CD4-positive, alpha-beta T cell treated with Interleukin-17A for 4 hours (primary cell): ENCODE results near the gene PBXIP1.

ENCODE experiments used
- DNase-seq: peaks from one replicate; pipeline ENCODE4 v3.0.0-alpha.2; 2020; ENCODE audit warnings: mixed read lengths

The PBXIP1 gene

DNA sequence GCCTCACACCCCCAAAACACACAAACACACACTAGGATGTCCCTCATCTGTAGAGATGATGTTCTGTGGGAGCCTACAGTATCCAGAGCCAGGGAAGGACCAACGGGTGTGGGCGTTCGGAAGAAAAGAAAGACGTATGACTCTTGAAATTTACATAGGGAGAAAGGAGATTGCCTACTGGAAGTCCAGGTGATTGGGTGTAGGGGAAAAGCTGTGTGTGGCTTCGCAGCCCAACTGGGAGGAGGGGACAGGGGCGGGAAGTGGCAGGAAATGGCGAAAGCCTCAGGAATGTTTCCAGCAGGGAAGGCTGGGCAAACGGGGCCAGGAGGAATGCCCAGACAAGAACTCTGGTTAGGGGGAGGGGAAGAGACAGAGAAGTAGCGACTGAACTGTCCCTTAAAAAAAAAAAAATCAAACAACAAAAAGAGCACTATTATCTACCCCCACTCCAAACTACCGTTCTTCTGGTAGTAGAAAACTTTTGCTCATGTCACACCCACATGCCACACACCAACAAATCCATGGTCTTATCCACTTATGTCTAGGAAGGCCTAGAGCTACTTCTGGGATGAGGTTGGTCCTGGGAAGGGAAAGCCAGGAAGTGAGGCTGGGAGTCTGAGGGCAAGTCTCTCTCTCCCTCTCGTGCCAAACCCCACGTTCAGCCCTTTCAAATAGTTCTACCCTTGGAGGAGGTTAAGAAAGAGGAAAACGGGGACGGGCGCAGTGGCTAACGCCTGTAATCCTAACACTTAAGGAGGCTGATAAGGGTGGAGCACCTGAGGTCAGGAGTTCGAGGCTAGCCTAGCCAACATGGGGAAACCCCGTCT is 16.8 kb upstream of the PBXIP1 start:
- DNase-seq: no peak

DNA sequence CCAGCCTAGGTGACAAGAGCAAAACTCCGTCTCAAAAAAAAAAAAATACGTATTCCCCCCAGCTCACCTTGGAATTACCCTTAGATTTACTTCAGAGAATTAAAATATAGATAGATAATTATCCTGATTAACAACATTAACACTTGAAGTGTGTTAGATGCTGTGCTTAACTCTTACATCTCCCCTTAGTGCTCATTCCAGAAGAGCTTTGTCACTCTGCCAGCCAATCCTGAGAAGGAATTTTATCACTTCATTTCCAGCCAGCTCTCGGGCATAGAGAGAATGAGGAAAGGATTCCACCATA is 16.3 kb upstream of the PBXIP1 start:
- DNase-seq: no peak

DNA sequence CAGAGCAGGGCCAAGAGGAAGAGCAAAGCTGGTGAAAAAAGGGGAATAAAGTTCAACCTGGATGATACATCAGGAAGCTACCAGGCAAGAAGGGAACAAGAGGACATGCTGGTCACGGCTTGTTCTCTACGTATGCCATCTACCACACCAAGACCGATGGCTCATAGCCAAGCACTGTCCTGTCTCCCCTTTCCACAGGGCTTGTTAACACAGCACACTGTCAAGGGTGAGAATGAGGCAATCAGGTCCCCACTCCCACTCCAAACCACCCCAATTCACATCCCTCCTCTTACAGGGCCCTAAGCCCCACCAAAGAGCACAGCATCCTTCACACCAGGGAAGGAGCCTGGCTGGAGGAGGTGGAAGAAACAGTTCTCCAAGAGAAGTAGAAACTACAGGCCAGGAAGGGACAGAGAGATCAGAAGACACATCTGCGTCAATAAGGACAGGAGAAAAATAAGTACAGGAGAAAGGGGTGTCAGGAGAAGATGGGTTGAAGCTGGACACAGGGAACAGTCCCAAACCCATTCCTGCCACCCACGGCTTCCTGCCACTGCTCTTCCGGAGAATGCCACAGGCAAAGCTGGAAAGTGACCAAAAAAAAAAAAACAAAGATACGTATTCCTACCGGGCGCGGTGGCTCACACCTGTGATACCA is 15.6 kb upstream of the PBXIP1 start:
- no peak for DNase-seq

DNA sequence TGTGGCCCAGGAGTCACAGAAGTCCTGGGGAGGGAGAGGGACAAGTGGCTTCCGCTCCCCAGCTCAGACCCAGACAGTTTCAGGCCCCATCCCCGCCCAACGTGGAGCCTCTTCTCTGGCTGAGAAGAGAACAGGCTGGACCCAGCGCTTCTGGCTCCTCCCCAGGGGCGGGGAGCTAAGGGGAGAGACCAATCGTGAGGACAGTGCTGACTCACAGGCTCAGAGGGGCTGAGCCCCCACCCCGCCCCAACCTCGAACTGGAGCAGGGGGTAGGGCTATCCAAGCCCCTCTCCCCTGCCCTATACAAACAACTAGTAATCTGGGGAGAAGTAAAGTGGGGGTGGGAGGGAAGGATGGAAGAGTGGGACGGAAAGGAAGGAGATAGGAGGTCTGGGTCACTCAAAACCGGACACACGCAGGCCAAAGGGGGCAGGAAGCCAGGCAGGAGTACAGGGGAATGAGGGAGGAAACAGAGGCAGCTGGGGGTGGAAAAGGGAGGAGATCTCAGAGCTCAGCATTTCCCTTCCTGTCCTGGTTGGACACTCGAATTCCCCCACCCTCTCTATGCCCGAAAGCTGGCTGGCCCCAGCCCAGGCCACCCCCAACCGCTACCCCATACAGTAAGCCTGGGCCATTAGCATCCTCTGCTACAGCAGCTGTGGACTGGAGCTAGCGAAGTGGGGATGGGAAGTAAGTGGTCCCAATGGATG is 14.9 kb upstream of the PBXIP1 start, which contains the start of gene SHC1:
TSS of gene SHC1 (minus strand) at position 117 of the 710 bp plus-strand sequence. CDS start 221 bp downstream, outside the sequence.
- peak; percentile 57 for DNase-seq

DNA sequence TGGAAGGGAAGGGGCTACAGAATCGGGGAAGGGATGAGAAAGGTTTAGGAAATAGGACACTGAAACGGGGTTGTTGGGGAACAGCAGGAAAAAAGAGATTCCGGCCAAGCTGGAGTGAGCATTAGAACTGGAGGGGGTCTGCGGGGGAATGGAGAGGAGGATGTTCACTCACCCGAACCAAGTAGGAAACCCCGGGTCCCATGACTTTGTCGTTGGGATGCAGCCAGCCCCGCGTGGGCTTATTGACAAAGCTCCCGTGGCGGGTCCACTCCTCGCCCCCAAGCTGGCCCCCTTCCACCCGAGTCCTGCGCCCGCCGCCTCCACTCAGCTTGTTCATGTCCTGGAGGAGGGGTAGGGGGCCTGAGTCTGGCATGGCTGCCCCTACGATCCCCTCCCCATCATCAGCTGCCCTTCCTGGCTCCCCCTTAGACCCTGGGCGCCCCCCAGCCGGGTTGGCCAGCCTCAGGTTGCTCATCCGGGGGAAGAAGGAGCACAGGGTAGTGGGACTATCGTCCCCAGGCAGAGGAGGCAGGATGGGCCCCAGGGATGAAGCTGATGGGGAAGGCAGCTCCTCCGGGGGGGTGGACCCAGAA is 14.1 kb upstream of the PBXIP1 start:
- DNase-seq: no peak

DNA sequence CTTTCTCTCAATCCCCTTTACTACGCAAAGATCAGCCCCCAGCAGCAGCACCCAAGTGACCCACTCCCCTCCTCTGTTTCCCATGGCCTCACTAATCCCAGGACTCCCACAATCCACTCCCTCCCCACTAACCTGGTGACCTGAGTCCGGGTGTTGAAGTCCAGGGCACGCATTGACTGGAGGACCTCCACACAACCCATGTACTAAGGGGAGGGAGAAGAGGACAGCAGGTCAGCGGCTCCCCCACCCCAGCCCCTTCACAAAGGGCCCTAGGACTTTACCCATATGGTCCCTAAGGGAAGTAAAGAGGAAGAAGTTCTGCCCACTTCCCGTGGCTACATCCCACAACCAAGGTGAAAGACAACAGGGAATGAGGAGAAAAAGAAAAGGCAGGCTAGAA is 13.3 kb upstream of the PBXIP1 start:
- DNase-seq: no peak

DNA sequence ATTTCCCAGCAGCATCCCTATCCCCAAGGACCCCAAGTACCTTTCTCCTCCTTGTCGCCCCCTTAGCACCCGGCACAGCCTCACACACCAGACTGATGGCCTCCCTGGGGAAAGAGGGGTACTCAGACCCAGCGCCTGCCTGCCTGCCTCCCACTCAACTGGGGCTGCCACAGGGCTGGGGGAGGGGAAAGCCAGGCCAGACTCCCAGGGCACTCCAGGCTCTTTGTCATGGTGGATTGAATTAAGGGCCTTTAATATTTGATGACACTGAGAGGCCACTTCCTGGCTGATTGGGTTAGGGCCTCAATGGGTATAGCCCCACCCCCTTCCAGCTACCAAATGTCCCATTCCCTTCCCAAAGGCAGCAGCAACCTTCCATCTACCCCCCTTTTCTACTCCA is 12.8 kb upstream of the PBXIP1 start:
- no peak for DNase-seq

DNA sequence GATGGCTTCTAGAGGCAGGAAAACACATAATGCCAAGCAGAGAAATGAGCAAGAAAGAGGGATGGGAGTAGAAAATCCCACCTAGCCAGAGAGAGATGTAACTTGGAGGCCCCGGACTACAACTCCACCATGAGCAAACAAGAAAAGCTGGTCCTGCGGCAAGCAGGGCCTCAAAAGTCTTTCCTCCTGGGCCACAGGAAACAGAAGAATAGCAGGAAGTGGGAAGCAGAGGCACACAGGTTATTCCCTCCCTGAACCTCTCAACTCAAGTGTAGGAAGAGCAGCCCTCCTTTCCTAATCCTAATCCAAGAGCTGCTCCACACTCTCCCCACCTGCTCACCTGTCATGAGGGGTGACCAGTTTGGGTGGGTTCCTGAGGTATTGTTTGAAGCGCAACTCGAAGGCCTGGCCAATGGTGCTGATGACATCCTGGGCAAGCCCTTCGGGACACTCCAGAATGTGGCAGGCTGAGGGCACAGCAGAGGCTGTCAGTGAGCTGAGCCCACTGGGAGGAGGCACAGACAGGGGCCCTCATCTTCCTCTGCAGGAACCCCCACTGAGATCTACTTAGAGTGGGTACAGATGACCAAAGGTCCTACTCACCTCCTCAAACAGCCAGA is 11.5 kb upstream of the PBXIP1 start:
- DNase-seq: no peak

DNA sequence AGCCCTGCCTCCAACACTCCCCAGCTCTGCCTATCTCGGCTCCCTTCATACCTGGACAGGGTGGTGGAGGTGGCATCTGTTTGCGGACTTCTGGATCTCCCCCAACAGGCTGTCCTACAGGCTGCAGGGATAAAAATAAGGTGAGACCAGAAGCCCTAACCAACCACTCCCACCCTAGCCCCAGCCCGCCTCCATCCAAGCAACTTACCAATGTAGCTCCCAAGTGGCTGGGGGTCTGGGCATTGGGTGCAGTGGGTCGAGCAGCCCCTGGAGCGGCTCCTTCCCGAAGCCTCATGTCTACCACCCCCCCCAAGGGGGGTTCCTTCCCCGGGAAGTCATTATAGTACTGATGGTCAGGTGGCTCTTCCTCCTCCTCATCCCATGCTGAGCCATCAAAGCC is 10.2 kb upstream of the PBXIP1 start:
- no peak for DNase-seq

DNA sequence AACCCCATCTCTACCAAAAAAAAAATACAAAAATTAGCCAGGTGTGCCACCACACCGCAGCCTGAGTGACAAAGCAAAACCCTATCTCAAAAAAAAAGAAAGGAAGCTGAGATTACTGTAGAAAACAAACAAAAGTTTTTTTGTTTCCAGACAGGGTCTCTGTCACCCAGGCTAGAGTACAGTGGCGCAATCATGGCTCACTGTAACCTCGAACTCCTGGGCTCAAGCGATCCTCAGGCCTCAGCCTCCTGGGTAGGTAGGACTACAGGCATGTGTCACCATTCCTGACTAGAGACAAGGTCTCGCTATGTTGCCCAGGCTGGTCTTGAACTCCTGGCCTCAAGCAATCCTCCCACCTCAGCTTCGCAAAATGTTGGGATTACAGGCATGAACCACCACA is 8.5 kb upstream of the PBXIP1 start:
- DNase-seq: no peak

DNA sequence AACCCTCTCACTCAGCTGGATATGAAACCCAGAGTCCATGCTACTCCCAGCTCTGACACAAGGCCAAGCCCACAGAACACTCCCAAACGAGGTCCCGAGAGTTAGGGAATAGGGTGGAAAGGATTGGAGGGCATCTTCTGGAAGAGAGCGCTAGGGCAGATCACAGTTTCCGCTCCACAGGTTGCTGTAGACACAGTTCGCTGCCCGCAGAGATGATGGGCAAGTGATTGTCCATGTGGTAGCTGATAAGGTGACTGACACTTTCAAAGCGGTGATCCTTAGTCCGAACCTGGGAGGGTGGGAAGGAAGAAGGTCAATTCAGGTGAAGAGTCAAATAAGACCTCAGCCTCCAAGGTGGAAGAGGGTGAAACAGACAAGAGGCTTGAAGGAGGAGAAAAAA is 7.7 kb upstream of the PBXIP1 start:
- no peak for DNase-seq

DNA sequence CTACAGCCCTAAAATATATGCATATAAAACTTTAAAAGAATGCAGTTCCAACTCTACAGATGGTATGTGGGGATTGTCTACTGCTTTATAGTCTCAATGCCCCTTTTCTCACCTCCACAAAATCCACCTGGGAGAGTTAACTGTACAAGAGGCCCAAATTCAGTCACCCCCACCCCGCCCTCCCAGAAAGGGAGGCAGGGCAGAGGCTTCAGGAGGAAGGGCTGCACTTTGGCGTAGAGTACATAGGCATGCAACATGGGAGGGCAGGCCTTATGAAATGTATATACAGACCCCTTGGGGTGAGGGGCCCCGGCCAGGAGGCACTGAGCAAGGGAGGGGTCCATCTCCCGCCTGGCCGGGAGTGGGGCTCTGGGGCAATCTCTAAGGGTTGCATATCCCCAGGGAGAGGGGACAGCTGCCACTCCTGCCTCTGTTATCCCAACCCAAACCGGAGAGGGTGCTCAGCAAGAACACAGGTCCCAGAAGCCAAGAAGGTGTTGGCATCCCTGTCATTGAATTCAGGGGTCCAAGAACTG is 7.0 kb upstream of the PBXIP1 start:
- no peak for DNase-seq

DNA sequence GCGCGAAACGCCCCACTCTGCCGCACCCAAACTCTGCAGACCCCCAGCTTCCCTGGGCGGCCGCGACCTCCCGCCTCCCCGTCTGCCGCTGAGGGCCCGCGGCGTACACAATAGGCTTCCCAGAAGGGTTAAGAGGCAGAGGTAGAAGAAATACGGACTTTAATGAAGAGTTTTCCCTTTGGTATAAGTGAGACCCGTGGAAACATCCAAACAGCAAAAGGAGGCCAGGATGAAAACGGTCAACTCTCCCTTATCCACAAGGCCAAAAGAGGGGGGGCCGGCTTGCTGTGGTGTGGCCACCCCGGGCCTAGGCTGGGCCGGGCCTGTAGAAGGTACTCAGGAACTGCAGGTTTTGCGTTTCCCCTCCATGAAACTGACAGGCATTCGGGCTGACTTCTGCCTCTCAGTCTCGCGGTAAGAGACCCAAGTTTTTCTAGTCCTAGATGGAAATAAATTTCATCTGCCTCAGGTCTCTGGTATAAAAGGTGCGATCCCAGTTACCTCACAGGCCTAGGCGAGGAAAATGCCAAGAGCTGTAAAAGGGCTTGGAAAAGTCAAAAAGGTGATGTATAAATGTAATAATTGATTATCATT is 6.4 kb upstream of the PBXIP1 start:
- DNase-seq: peak; percentile 40

DNA sequence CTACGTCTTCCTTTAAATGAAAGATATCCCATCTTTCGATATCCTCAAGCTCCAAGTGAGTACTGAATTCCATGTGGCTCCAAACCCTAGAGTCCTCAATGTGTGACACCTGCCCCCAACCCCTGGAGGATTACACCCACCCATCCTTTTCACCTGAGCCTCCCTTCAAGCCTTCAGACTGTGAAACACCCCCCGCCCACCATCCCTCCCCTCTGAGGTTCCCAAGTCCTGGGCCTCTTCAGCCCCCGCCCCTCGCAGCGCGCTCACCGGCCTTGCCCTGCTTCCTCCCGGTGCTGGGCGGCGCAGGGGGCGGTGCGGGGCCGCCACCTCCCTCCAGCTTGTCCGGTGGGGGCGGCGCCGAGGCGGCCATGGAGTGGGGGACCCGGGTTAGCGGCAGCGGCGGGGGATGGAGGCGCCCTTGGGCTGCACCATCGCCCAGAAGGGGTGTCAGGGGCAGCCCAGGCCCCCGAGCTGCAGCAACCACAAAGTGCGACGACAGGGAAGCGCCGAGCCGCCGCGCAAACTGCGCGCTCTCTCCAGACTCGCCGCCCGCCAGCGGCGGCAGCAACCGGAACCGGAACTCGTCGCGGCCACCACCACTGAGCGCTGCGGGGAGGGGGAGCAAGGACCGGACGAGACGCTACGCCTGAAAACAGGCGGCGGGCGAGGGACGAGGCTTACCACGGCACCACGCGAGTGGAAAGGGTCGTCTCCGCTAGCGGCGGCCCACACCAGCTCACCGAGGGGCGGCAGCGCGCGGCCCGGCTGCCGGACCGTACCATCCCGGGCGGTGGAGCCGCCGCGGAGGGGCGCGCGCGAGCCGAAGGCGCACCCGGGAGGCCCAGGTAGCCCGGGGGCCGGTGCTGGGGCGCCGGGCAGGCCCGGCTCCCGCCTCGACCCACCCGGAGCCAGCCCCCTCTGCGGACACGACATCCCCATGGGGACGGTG is 5.6 kb upstream of the PBXIP1 start, which contains the start of gene PYGO2:
TSS of gene PYGO2 (minus strand) at position 576 of the 949 bp plus-strand sequence. CDS start at position 370, 206 bp downstream.
- peak; percentile 85 for DNase-seq

DNA sequence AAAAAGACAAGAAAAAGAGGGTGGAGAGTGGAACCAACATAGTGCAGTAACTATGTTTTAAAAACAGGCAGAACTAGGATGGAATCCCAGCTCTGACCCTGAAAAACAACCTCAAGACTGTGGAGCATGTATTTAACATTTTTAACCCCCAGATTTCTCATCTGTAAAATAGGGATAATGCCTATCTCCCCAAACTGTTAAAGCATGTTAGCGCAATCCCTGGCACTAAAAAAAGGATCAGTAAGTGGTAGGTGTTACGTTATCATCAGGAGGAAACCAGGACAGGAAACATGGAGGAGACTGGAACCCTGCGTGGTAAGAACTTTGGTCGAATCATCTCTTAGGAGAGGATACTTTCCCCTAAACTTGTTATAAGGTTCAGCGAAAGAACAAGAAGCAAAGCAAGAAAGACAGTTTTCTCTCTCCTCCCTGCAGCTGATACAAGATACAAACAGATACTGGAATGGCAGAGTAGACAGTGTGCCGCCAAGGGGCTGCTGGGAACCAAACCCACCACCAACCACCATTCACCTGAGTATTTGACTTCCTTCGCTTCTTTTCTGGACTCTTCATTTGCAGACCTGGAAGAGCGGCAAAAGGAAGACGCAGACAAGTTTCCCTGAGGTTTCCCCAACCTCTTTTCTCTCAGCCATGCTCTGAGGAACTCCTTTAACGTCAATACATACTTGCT is 4.7 kb upstream of the PBXIP1 start:
- DNase-seq: no peak

DNA sequence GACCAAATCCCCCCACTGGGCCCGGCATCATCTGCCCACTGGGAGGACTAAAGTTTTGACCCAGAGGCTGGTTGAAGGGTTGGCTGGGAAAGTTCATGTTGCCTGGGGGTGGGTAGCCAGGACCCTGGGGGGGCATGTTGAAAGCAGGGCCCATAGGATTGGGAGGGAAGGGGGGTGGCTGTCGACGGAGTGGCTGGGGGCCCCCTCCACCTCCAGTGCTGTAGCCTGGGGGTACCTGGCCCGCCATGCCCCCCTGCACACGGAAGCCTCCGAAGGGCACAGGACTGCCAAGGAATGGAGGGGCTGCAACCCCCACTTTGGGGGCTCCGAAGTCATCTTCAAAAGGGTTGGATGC is 3.5 kb upstream of the PBXIP1 start:
- no peak for DNase-seq

DNA sequence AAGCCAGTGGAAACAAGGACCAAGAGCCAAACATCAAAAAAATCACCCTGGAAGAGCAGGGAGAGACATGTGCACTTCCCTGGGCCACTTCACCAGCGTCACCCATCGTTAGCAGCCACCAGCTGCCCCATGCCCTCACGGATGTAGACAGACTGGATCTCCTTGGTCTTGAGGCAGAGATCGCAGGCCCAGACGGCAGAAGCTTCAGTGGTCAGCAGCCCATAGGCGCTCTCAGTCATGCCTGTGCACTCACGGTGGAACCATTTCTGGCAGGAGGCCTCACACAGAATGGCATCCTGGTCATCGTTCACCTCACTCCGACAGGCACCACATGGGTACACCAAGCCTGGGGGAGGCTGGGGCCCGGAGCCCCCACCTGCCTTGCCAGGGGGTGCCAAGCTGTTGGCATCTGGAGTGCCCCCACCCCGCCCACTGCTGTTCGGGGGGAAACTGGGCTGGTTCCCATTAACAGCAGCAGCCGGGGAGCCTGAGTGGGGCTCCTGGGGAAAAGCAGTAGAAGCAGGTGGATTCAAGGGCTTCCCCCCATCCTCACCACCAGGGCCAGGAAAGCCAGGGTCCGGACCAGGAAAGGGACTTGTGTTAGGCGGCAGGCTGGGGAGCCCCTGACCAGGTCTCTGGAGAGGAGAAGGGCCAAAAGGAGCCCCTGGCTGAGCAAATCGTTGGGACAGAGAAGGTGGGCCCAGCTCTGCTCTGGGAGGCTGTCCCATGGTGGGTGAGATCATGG is 3.0 kb upstream of the PBXIP1 start:
- no peak for DNase-seq

DNA sequence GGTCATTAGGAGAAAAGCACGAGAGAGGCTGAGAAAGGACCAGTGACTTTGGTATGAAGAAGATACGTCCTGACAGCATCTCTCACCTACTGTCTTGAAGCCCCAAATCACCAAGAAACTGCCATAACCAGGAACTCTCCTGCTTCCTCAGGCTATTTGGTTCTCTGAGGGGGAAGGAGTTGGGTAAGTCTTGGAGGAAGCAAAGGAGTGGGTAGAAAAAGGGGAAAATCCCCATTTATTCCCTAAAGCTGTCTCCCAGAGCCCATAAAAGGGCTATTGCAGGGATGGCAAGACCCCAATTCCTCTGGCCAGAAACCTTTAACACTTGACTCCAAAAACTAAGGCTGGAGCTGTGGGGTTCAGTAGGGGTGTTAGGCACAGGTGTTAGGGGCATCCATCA is 2.1 kb upstream of the PBXIP1 start:
- no peak for DNase-seq

DNA sequence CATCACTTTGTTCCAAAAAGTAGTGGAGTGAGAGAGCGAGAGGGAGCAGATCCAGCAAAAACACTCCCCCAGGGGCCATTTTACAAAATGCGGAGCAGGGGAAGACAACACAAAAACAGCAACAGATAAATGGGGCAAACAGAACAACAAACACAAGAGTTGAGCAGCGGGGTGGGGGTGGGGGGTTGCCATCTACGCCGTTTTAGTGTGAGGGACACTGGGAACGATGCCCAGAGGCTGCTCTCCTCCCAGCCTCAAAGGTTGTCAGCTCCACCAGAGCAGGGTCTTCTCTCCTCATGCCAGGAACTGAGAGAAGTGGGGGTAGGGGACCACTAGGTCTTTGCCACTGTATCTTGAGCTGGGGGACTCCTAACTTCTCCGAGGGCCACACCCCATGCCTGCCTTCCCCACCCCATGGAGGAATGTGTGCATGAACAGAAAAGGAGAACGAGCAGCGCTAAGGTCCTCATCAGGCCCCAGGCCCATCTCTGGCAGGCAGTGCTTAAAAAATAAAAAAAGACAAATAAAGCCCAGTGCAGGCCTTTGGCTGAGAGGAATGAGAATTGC is 1.3 kb upstream of the PBXIP1 start:
- no peak for DNase-seq
